HL-60 (cell line): ENCODE measurements around the gene FGF14.

Experiments used
- DNase-seq, 2 experiments: peaks; one replicate each; pipeline ENCODE4 v3.0.0-alpha.2; 2010 to 2020; ENCODE audit warnings: low read depth in 1 of 2, low spot score in 1 of 2
- H3K27ac ChIP-seq: fragments of 250-450 bp; sonication (Bioruptor Pico); replicated peaks from 2 replicates; pipeline ENCODE4 v1.5.1; 2020; ENCODE audit warnings: mild to moderate bottlenecking, moderate library complexity
- H3K27me3 ChIP-seq: fragments of 250-450 bp; sonication (Bioruptor Pico); 2 replicates; pipeline ENCODE4 v1.5.1; 2021; ENCODE audit warnings: mild to moderate bottlenecking, moderate library complexity; ENCODE audit not compliant: insufficient read depth, poor library complexity, severe bottlenecking
- H3K4me3 ChIP-seq: replicated peaks from 2 replicates; pipeline ENCODE4 v1.5.1; 2011; ENCODE audit warnings: mild to moderate bottlenecking, control low read depth, low read length; ENCODE audit not compliant: insufficient read depth
- CTCF ChIP-seq: IDR thresholded peaks from one replicate; pipeline ENCODE4 v1.5.1; 2011; ENCODE audit warnings: low read length, control low read depth, inconsistent platforms; ENCODE audit not compliant: insufficient read depth
- GABPA ChIP-seq: IDR thresholded peaks from 2 replicates; pipeline ENCODE4 v1.6.1; 2012; ENCODE audit warnings: low read depth
- POLR2AphosphoS5 ChIP-seq: IDR thresholded peaks from 2 replicates; pipeline ENCODE4 v1.6.1; 2012; ENCODE audit warnings: low read depth
- REST ChIP-seq: IDR thresholded peaks from 2 replicates; pipeline ENCODE4 v1.6.1; 2012; ENCODE audit warnings: low read depth; ENCODE audit not compliant: insufficient replicate concordance
- SPI1 ChIP-seq: IDR thresholded peaks from 2 replicates; pipeline ENCODE4 v1.6.1; 2012; ENCODE audit warnings: low read depth, mild to moderate bottlenecking, borderline replicate concordance

FGF14 gene

GRCh38 chr13:101767131-101767530 lies 634.7 kb downstream of the FGF14 start:
- H3K27me3 ChIP-seq, result no peaks in the 10 kb centered on the region
- no peak for DNase-seq
- H3K27ac ChIP-seq, result no peak overlapping the region

GRCh38 chr13:101763191-101763590 lies 638.7 kb downstream of the FGF14 start:
- no peak for TF ChIP-seq GABPA
- Histone ChIP-seq H3K27me3 (no peaks in the 10 kb centered on the region), H3K27ac (no peak overlapping the region), H3K4me3 (no peak overlapping the region)
- no peak for DNase-seq

More at GRCh38 chr13:101767131-101767530, 634.7 kb downstream of the FGF14 start:
- no peak overlapping the region for H3K4me3 ChIP-seq
- TF ChIP-seq GABPA, result no peak
- TF ChIP-seq CTCF, result no peak
- no peak for TF ChIP-seq POLR2AphosphoS5
- TF ChIP-seq REST, result no peak
- TF ChIP-seq SPI1, result no peak

GRCh38 chr13:101757446-101758039 lies 644.3 kb downstream of the FGF14 start:
- Histone ChIP-seq H3K4me3 (no peak overlapping the region), H3K27me3 (no peaks in the 10 kb centered on the region), H3K27ac (no peak overlapping the region)
- TF ChIP-seq CTCF, result no peak
- TF ChIP-seq GABPA, result no peak
- TF ChIP-seq POLR2AphosphoS5, result no peak
- TF ChIP-seq REST, result no peak
- no peak for TF ChIP-seq SPI1
- DNase-seq, result no peak

- H3K27ac ChIP-seq, result no peak overlapping the region
- no peak for DNase-seq
- H3K27me3 ChIP-seq, result no peaks in the 10 kb centered on the region
- H3K4me3 ChIP-seq, result no peak overlapping the region
- TF ChIP-seq GABPA (no peak), SPI1 (no peak), REST (no peak), POLR2AphosphoS5 (no peak), CTCF (no peak)
These were observed 646.5 kb downstream of the FGF14 start for GRCh38 chr13:101755228-101755887.
